ENCODE results near the gene IFT74. TPM values are rescaled to one million over a fixed set of nuclear protein-coding genes. Genes with fewer than 3 reads are reported as not detected.

Gene IFT74
- polyA plus RNA-seq, 2 donors = 5.1 to 5.5 TPM

DNA sequence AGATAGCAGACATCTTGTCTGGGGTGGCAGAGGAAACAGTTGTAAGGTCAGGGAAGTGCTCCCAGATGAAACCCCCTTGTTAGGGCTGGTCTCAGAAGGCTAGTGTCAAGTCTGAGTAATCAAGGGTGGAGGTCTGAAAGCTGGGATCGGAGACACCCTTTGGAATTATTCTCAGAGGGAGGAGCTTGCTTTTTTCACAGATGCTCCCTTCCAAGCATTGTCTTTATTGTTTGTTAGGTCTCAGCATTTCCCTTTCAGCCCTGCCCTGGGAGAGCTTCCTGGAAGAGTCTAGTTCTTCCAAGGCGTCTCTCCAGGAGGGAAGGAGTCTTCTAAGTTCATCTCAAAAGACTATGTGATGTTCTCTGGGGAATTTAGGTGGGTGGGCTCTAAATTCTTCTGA lies 156.0 kb downstream of the IFT74 start:
- WGBS, 2 donors = 63 to 74% methylated on average over 2 of the region's 2 CpGs
- Histone ChIP-seq H3K27me3 (ENCODE audit: control insufficient read depth in 1 of 2, insufficient read depth in 2 of 2, low read length in 2 of 2) (no peaks in the 10 kb centered on the region), H3K4me1 (ENCODE audit: control insufficient read depth in 2 of 2, insufficient read depth in 2 of 2, low read length in 1 of 2) (no peaks in the 10 kb centered on the region), H3K27ac (ENCODE audit: low read depth in 2 of 2, low read length in 1 of 2) (no peak overlapping the region), H3K4me3 (ENCODE audit: low read depth in 1 of 2, low read length in 2 of 2) (no peak overlapping the region), H3K9me3 (ENCODE audit: control insufficient read depth in 2 of 2, insufficient read depth in 1 of 2, low read depth in 1 of 2, low read length in 1 of 2) (no peaks in the 10 kb centered on the region), H3K36me3 (ENCODE audit: control insufficient read depth in 2 of 2, insufficient read depth in 2 of 2, low read length in 1 of 2) (no peaks in the 10 kb centered on the region)

Other genes starting within 250 kb of the IFT74 start
- 1 to 10 TPM; 6.7 to 9.6 TPM for gene CAAP1, start 63.6 kb upstream of the IFT74 start, polyA plus RNA-seq
- gene PLAA, start 9.2 kb upstream of the IFT74 start, polyA plus RNA-seq = 10 to 100 TPM in 1 of 2 donors, 1 to 10 TPM in 1; 8.9 to 13.9 TPM
- gene LRRC19, start 49.3 kb downstream of the IFT74 start, polyA plus RNA-seq = not detected
- 1 to 10 TPM in 1 of 2 donors, under 1 TPM in 1; 0.55 to 1.3 TPM for gene TEK, start 152.8 kb downstream of the IFT74 start, polyA plus RNA-seq